ENCODE data around the gene MIOX. TPM values are rescaled to one million over a fixed set of nuclear protein-coding genes. Genes with fewer than 3 reads are reported as not detected.

MIOX gene
- total and polyA plus RNA-seq, 2 donors (not counting 3 experiments of a cell fraction or from before 2014, with no cell fraction given): not detected

GRCh38 chr22:50516068-50516467 lies 29.4 kb downstream of the MIOX start:
- peaks cover 16% of the 10 kb centered on the region for H3K79me2 ChIP-seq (ENCODE audit: control insufficient read depth, insufficient read depth, low read length)
- FAIRE-seq: no peak
- CTCF ChIA-PET: interaction anchor here (3.0 kb wide), 1 partner anchor 9 kb away, joined by 23 read pairs; the partner anchor contains the start of gene SCO2

GRCh38 chr22:50516891-50517290 lies 30.2 kb downstream of the MIOX start:
- H3K27me3 ChIP-seq (ENCODE audit: control insufficient read depth in 2 of 2, insufficient read depth in 2 of 2, low read length in 2 of 2): no peaks in the 10 kb centered on the region
- CTCF ChIA-PET: interaction anchor here (1.4 kb wide), 1 partner anchor 9 kb away, joined by 5 read pairs; the partner anchor contains the start of gene SCO2
- POLR2A ChIA-PET: no interaction called here
- H3K4me2 ChIP-seq (ENCODE audit: insufficient read depth, low read length): no peak overlapping the region
- DNase-seq (ENCODE audit: low read depth, low spot score) (no peak), FAIRE-seq (no peak)
- H3K79me2 ChIP-seq (ENCODE audit: control insufficient read depth, insufficient read depth, low read length): peaks cover 15% of the 10 kb centered on the region
- dilution Hi-C loops (cut with MboI; ENCODE audit: extremely low pct_ligation_motif_present, low sequenced_read_pairs): no loop called here
- no TSS peak for BruUV-seq (replicated peaks)
- no peak overlapping the region for H3K9ac ChIP-seq (replicated peaks; ENCODE audit: extremely low read depth, insufficient read depth, low read length)
- no peak overlapping the region for H3K4me3 ChIP-seq (replicated peaks in 1 of 3; ENCODE audit: insufficient read depth in 1 of 3, low read depth in 1 of 3, low read length in 3 of 3)
- no peak overlapping the region for H3K27ac ChIP-seq (ENCODE audit: insufficient read depth, low read depth, low read length)
- TF ChIP-seq FOS (IDR thresholded peaks at IDR 0.05; ENCODE audit: borderline replicate concordance, insufficient read depth, low read length): no peak
- no peaks in the 10 kb centered on the region for H3K9me1 ChIP-seq (replicated peaks; ENCODE audit: control insufficient read depth, extremely low read depth, insufficient read depth, low read length)
- intact Hi-C loops (cut with micrococcal nuclease): no loop called here
- H3K9me3 ChIP-seq (replicated peaks; ENCODE audit: control insufficient read depth, insufficient read depth, low read length): no peaks in the 10 kb centered on the region
- peaks cover 3% of the 10 kb centered on the region for H3K4me1 ChIP-seq (ENCODE audit: control insufficient read depth, extremely low read depth, insufficient read depth, low read length)
- H3K36me3 ChIP-seq (ENCODE audit: control insufficient read depth in 2 of 2, extremely low read depth in 1 of 2, insufficient read depth in 2 of 2, low read length in 2 of 2): peaks cover 0 to 9% of the 10 kb centered on the region in 2 experiments
- no peak overlapping the region for H2AFZ ChIP-seq (ENCODE audit: low read depth, low read length)
- no peaks in the 10 kb centered on the region for H4K20me1 ChIP-seq (replicated peaks; ENCODE audit: control insufficient read depth, extremely low read depth, insufficient read depth, low read length)

More at GRCh38 chr22:50516068-50516467, 29.4 kb downstream of the MIOX start:
- Histone ChIP-seq H3K4me1 (ENCODE audit: control insufficient read depth, extremely low read depth, insufficient read depth, low read length) (peaks cover 3% of the 10 kb centered on the region), H3K4me2 (ENCODE audit: insufficient read depth, low read length) (no peak overlapping the region), H3K9ac (replicated peaks; ENCODE audit: extremely low read depth, insufficient read depth, low read length) (no peak overlapping the region), H3K36me3 (ENCODE audit: control insufficient read depth in 2 of 2, extremely low read depth in 1 of 2, insufficient read depth in 2 of 2, low read length in 2 of 2) (peaks cover 0 to 5% of the 10 kb centered on the region in 2 experiments), H3K9me1 (replicated peaks; ENCODE audit: control insufficient read depth, extremely low read depth, insufficient read depth, low read length) (no peaks in the 10 kb centered on the region), H3K27me3 (ENCODE audit: control insufficient read depth in 2 of 2, insufficient read depth in 2 of 2, low read length in 2 of 2) (no peaks in the 10 kb centered on the region), H3K4me3 (replicated peaks in 1 of 3; ENCODE audit: insufficient read depth in 1 of 3, low read depth in 1 of 3, low read length in 3 of 3) (no peak overlapping the region), H3K9me3 (replicated peaks; ENCODE audit: control insufficient read depth, insufficient read depth, low read length) (no peaks in the 10 kb centered on the region), H2AFZ (ENCODE audit: low read depth, low read length) (no peak overlapping the region), H4K20me1 (replicated peaks; ENCODE audit: control insufficient read depth, extremely low read depth, insufficient read depth, low read length) (no peaks in the 10 kb centered on the region), H3K27ac (ENCODE audit: insufficient read depth, low read depth, low read length) (no peak overlapping the region)
- no peak for TF ChIP-seq GATA2 (IDR thresholded peaks at IDR 0.05; ENCODE audit: insufficient read depth, insufficient read length, low read depth, low read length)
- no peak for TF ChIP-seq MAX (IDR thresholded peaks at IDR 0.05; ENCODE audit: insufficient read depth, insufficient read length)
- TF ChIP-seq MYC (IDR thresholded peaks at IDR 0.05; ENCODE audit: low read depth, low read length): no peak
- no peak for TF ChIP-seq EZH2 (IDR thresholded peaks at IDR 0.05; ENCODE audit: borderline replicate concordance, low read depth, low read length, severe bottlenecking)
- no peak for TF ChIP-seq FOS (IDR thresholded peaks at IDR 0.05; ENCODE audit: borderline replicate concordance, insufficient read depth, low read length)
- POLR2A ChIA-PET: no interaction called here
- dilution Hi-C loops (cut with MboI; ENCODE audit: extremely low pct_ligation_motif_present, low sequenced_read_pairs): no loop called here
- no peak for DNase-seq (ENCODE audit: low read depth, low spot score)
- no TSS peak for BruUV-seq (replicated peaks)
- intact Hi-C loops (cut with micrococcal nuclease): no loop called here
